GM18909 (cell line): ENCODE data around the gene WDSUB1.

Source experiments
- ATAC-seq: cut with Tn5 transposase; IDR thresholded peaks from one replicate; pipeline ENCODE4 v1.9.1; 2021; ENCODE audit warnings: mild to moderate bottlenecking; ENCODE audit not compliant: unreplicated experiment, poor library complexity

The WDSUB1 gene

DNA sequence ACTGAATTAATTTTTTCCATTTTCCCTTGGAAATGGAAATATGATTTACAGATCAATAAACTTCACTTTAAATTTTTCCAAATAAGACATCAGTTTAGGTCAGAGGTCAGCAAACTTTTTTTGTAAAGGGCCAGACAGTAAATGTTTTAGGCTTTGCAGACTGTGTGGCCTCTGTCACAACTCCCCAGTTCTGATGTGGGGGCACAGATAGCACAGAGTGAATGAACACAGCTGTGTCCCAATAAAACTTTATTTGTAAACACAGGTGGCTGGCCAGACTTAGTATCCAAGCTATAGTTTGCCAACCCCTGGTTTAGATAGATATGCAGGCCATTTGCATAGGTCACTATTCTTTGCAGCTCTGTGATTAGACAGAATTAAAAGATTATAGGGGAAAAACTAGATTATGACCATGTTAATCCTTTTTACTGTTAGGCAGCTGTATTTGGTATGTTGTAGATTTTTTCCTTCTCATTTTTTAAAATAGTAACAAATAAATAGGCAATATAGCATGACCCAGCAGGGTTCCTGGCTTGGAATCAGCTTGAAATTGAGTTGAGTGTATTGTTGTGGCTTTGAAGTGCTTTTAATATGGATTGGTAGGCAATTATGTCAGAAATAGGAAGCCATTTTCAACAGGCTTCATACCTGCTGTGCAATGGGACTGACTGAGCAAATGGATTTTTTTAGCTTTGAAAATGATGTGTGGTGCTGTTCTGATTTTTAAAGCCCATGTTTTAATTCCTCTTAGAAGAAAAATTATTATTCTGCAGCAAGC, 59.7 kb downstream of the WDSUB1 start:
- ATAC-seq, result no peak

DNA sequence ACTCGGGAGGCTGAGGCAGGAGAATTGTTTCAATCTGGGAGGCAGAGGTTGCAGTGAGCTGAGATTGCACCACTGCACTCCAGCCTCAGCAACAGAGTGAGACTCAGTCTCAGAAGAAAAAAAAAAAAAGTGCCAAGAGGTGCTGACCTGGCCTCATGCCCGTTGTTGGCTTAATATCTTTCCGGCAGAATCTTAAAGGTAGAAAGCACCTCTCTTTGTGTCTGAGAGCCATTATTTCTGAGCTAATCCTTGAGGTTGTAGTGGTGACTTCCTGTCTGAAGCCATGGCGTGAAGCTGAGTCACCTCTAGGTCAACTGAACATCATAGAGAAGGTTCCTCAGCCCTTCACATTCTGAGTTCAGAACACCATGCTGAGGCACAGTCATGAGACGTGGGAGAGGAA, 60.4 kb downstream of the WDSUB1 start:
- peak; percentile 62 for ATAC-seq

DNA sequence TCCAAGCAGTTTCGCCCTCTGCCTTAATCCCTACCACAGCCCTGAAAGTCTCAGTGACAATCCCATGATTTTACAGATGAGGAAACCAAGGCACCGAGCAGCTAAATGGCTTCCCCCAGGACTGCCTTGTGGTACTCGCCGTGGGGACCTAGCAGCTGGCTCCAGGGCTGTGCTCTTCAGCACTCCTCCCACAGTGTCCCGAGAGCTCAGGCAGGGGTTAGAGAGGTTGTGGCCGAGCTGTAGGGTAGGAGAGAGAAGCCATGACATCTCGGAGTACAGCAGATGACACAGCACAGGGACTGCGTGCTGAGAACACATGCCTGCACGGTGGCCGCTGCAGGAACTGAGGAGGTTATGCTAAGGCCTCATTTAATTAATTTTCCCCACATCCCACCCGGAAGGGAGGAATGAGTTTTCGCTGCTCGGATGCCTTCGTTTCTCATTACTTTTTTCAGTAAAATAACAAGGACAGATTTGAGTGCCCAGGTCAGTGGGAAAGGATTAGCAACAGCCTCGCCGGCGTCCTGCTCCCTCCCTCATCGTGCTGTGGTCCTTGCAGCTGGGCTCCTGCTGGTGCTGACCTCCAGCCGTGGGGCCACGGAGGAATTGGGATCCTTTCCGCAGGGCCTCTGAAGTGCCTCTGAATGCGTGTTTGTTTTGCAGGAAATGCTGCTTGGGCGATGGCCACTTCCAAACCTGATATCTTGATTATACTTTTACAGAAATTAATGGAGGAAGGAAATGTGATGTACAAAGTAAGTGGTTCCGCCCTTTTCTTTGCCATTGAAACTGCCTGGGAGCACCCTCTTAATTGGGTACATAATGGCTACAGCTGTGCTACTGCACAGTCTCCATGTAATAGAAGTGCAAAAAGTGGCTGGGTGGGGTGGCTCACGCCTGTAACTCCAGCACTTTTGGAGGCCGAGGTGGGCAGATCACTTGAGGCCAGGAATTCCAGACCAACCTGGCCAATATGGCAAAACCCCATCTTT, 61.2 kb downstream of the WDSUB1 start:
- no peak for ATAC-seq

DNA sequence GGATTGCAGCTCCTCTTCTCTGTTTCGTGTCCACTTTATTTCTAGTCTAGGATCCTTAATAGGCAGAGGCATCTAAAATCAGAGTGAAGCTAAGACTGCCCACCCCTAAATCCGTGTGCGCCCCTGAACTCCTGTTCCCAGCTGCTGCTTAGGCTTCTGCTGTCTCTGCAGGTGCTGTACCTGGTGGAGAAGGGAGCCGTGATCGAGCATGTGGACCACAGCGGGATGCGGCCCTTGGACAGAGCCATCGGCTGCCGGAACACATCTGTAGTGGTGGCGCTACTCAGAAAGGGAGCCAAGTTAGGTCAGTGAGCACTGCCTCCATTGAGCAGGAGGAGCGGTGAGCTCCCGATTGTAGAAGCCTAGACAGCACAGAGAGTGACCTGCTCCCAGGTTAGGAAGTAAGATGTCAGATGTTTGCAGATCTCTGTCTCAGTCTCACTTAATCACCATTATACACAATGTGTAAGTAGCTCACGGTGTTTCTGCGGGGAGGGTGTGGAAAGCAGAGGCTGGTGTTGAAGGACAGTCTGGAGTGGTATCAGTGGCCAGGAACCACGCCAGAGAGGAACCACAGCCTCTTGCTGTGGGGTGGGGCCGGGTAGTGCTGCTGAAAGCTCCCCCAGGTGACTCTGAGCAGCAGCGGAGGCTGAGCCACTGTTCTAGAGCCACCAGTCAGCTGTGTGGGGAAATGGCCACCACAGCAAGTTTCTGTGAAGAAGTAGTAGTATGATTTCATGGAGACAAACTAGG, 62.3 kb downstream of the WDSUB1 start:
- no peak for ATAC-seq

DNA sequence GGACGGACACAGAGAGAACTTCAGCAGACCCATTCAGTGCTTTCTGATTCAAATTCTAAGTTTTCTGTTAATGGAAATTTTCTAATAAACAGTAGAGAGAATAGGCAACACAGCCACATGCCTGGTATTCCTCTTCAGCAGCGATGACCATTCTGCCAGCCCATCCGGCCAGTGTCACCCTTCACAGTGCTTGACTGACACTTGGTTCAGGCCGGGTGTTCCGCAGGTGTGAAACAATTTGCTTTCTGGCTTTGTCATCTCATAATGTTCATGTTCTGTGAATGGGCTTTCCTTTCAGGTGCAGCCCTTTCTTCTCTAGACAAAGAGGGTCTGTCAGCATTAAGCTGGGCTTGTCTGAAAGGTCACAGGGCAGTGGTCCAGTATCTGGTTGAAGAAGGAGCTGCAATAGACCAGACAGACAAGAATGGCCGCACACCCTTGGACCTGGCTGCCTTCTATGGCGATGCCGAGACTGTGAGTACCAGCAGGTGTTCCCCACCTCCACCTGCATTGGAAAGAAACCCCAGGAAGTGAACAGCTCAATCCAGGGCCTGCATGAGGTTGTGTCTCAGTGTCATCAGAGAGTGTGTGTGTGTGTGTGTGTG, 67.0 kb downstream of the WDSUB1 start:
- no peak for ATAC-seq

DNA sequence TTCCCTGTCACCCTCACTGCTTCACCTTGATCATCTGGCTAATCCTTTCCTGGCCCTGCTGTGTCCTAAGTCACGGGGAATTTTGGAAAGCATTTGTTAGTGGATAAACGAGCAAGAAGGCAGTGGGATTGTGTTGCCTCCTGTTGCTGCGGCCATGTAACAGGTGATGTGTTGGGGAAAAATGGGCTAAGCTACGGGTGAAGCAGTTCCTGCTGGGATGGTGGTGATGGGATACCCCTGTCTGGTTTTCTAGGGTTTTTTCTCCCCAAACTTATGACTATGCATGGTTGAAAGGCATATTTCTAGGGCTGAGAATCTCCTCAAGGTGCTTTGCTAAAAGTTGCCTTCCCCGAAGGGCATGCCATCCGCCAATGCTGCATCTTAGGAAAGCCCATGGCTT, 68.1 kb downstream of the WDSUB1 start:
- ATAC-seq, result no peak

DNA sequence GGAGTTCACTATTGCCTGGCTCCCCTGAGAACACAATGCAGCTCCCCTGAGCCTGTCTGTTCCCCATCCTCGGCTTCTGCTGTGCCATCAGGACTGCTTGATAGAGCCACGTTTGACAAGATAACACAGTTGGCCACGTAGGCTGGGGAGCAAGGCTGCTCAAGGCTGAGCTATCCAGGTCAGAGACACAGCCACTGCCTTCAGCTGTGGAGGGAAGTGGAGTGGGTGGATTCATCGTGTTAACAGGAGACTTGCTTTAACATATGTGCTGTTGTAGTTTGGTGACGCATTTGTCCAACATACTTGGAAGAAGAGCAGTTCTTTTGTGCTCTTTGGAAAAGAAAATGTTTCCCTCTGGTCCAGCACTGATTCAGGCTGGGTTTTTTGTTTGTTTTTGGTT, 68.8 kb downstream of the WDSUB1 start:
- ATAC-seq, result no peak

DNA sequence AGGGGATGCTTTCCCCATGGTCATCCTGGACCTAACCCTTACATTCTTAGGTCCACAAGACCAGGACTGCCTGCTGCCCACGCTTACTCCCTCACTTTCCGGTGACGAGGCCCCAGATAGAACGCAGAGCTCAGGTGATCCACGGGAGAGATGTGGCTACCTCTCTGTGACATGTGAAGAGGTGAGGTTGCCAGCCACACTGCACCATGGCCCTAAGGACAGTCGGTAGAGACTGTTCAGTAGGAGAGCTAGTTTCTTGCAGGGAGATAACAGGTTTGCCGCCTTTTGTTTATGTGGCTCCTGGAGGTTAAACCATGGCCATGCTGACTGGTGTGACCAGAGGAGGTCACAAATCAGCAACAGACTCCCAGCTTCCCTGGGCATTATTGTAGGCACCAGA, 71.4 kb downstream of the WDSUB1 start:
- ATAC-seq, result no peak

DNA sequence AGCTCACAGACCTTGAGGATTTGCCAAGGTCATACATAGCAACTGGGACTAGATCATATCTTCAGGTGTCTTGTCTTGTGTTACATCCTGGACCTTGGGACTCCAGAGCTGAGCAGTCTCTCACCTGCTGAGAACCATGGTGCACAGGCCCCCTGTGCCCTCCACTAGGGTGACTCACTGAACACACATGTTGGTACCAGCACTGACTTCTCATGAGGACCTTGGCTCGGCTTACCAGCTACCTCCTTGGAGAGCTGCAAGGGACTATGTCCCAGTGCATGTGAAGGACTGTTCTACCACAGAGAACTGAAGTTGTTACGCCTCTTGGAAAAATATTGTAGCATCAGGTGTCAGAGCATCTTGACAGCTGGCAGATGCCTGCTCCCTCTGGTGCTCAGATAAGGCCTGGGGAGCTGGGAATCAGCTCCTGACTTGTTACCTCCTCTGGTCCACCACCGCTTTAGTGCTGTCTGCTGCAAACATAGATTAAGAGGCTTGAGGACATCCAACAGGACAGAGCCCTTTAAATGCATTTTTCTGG, 72.1 kb downstream of the WDSUB1 start:
- ATAC-seq, result no peak

DNA sequence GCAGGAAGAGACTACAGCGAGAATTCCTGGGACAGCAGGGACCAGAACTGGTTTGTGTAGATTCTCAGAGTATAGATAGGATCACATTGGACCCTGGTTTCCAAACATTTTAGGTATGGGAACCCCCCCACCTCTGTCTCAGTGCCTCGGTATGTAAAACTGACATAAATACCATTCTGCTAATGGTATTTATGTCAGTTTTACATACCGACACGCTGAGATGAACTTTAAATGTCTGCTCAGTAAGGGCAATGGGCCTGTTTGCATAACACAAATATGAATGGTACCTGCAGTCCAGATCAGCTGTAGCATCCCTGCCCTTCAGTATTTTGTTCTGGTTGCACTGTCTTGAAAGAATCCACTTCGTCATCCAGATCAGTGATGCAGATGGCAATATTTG, 73.2 kb downstream of the WDSUB1 start:
- no peak for ATAC-seq

DNA sequence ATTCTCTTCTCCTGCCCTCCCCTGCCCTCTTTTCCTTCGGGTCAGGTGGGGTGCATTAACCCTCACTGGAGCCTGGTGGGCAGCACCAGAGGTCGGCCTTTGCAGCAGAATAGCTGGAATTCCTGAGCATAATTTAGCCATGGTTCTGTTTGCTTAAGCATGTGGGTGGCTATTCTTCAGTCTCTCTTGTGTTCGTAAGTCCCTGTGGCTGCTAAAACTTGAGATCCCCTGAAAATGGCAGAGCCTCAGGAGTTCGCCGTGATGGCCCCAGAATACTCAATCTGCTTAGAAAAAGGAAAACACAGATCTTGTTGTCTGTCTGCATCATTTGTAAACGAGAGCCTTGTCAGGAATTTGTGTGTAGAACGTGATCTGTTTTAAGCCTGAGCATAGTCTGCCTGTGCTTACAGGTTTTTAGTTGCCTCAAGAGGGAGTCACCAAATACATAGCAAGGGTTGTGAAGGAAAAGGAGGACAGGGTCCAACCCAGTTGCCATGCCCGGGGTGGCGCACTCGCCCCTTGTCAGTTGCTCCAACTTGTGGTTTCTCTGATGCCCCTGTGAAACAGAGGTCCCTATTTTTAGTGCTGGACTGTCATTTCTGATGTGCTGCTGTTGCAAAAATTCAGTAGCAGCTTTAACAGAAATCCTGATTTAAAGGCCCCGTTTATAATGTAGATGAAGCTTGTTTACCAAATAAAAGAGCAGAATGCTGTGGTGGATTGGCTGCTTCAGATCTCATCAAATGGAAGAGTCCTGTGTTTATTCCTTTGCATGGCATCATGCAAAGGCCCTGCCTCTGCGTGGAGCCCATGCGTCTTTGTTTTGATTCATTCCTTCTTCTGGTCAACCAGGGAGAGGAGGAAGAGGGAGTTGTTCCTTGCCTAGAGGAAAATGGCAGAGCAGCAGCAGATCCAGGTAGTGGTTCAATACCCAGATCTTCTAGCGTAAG, 74.8 kb downstream of the WDSUB1 start:
- no peak for ATAC-seq

DNA sequence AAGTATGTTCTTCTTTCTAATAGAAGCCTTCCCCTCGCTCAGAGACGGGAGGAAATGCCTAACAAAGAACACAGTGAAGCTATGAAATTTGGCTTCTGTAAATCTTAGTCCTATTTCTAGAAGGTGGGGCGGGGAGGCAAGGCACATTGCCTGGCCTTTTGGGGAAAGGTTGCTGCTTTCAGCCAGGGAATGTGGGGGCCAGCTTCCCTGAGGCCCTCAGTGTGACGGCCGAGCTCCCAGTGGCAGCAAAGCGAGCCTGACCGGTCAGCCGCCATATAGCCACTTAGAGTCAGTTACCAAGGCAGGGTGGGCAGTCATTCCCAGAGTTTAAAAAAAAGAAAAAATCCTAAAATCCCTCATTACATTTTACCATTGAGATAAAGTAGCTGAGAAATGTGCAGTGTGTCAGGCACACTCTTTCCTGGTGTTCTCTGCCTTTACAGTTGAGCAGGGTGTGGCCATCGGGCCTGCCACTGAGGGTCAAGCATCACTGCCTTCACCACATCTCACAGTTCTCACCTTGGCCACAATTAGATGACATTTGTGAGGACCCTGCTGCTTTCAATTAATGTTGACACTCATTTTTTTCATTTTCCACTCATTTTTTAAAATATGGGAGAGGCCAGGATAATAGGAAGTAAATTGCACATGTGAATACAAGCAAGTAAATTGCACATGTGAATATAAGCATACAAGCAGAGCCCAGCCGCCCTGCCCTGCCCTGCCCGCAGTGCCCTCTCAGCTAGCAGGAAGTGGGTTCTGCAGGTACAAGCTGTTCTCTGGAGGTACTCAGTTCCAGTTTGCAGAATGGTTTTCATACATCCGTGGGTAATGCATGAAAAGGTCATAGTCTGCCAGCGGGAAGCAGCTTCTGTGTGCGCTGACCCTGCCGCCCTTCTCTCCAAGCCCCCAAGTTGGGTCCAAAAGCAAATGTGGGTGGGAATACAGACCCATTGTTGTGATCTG, 76.9 kb downstream of the WDSUB1 start:
- peak; percentile 85 for ATAC-seq

DNA sequence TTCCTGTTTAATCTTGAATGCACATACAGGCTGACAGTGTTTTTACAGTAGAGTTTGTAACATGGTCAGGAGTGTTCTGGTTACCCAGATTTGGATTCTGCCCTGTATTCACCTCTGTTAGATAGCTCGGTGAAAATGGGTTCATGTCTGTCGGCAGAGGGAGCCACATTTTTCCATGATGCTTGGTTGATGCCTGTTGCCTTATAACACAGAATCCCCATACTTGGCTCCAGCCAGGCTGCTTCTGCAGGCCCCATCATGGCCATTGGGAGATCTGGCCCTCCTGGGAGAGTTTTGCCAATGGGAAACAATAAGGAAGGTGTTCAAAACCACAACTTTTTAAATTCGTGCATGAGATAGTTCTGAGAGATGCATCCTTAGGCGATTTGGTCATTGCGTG, 78.1 kb downstream of the WDSUB1 start:
- no peak for ATAC-seq

DNA sequence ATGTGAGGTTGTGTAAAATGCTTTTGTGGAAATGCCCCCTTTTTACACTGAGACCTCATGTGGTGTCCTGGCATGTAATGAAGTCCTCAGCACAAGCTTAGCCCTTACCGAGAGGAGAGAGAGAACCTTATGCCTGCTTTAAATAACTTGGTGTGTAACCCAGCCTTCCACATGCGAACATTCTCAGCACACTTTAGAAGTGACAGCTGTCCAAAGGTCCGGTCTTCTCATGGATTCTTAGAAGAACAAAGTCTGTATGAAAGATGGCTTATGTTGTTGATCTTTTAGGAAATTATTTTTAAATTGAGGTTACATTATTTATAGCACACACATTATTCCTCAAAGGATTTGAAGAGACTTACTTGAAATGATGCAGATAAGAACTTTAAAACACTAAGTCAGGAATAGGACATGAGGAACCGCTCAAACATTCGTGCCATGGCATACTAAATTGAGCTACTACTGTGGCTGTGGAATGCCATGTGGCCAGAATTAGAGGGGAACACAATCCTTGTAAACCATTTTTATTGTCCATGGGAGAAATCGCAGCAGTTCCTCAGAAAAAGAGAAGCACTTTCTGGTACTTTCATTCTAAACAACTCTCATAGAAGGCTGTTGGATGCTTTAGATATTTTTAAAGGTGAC, 79.6 kb downstream of the WDSUB1 start:
- no peak for ATAC-seq

DNA sequence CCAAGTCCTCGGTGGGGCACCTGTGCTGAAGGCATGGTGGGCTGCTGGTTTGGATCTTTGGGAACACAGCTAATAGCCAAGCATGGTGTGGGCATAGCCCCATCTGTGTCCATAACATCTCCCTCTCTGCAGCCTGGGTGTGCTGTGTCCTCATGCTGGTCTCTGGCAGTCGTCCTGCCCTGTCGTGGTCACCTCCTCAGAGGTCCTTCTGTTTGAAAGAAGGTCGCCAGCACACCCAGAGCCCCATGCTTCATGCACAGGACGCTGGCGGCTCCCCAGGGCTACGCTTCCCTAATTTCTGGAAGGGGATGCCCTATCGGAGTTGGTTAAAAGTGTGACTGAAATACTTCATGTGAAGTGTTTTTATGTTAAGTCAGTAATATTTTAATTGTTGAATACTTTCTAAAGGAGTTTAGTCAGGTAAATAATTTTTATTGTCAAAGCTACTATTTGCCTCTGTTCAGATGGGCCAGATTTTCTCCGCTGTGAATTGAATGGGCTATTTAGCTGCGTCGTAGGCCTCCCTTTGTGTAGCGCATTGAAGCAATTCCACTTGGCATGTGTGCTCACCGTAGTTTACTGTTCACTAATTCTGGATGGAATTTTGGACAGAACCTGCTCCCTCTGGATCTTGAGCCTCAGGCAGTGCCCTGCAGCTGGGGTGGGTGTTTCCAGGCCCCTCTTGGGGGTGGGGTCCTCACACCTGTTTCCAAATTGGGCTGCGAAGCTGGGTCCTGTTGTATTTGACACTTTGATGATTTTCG, 81.9 kb downstream of the WDSUB1 start:
- ATAC-seq, result no peak

DNA sequence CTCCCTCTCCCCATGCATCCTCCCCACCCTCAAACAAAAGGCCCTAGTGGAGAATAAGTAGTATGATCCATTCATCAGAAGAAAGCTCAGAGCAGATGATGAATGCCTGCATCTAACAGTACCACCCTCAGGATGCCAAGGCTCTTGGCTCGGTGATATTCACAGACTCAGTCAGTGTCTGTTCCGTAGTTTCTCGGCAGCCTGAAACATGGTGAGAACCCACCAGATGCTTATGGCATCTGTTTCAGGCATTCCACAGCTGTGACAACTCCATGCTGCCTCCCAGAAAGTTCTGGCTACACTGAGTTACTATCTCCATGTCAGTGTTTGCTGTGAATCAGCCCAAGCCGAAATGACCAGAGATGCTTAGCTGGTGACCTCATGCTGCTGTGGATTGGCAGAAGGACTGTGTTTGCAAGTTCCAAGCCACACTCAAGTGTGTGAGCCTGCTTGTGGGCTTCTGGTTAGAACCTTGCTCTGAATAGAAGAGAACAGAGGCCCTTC, 83.9 kb downstream of the WDSUB1 start:
- ATAC-seq, result no peak
